ENCODE results near the gene ZSWIM8.

ZSWIM8 gene

GRCh38 chr10:73797324-73798025 lies 12.1 kb downstream of the ZSWIM8 start:
- DNase-seq = no peak

GRCh38 chr10:73798087-73798486 lies 12.7 kb downstream of the ZSWIM8 start:
- no peak for DNase-seq

DNA sequence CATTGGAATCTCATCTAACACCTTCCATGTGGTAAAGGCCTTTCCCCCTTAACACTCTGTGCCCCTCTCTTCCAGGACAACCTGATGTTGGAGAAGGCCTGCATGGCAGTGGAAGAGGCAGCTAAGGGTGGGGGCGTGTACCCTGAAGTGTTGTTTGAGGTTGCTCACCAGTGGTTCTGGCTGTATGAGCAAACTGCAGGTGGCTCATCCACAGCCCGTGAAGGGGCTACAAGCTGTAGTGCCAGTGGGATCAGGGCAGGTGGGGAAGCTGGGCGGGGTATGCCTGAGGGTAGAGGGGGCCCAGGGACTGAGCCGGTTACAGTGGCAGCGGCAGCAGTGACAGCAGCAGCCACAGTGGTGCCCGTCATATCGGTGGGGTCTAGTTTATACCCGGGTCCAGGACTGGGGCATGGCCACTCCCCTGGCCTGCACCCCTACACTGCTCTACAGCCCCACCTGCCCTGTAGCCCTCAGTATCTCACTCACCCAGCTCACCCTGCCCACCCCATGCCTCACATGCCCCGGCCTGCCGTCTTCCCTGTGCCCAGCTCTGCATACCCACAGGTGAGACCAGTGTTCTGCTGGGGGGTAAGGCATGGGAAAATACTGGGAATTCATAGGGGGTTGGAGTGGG lies 13.6 kb downstream of the ZSWIM8 start:
- no peak for DNase-seq

GRCh38 chr10:73799899-73800559 lies 14.6 kb downstream of the ZSWIM8 start:
- no peak for DNase-seq

DNA sequence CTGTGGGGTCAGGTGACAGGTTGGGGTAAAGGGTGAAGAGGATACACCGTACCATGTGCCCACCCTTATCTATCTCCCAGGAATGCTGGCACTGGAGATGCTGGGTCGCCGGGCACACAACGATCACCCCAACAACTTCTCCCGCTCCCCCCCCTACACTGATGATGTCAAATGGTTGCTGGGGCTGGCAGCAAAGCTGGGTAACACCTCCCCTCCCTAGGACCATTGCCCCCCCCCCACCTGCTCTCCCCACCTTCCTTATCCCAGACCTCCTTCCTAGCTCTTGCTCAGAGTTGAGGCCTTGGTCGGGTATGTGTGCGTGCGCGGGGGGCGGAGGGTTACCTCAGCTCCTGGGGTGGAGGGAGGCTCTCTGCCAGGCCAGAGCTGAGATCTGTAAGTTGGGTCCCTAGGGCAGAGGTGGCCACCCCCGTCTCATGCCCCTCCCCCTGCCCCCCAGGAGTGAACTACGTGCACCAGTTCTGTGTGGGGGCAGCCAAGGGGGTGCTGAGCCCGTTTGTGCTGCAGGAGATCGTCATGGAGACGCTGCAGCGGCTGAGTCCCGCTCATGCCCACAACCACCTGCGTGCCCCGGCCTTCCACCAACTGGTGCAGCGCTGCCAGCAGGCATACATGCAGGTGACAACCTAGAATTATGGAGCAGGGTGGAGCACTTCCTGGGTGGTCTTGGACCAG lies 15.3 kb downstream of the ZSWIM8 start:
- no peak for DNase-seq

DNA sequence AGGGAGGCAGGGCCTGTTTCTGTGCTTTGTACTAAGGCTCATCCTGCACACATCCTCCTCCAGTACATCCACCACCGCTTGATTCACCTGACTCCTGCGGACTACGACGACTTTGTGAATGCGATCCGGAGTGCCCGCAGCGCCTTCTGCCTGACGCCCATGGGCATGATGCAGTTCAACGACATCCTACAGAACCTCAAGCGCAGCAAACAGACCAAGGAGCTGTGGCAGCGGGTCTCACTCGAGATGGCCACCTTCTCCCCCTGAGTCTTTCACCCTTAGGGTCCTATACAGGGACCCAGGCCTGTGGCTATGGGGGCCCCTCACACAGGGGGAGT lies 15.8 kb downstream of the ZSWIM8 start:
- no peak for DNase-seq

GRCh38 chr10:73802276-73802991 lies 17.0 kb downstream of the ZSWIM8 start:
- no peak for DNase-seq

- DNase-seq = no peak
These were observed 18.4 kb downstream of the ZSWIM8 start for GRCh38 chr10:73803680-73804286.

- no peak for DNase-seq
These were observed 21.0 kb downstream of the ZSWIM8 start for GRCh38 chr10:73806176-73806950.

GRCh38 chr10:73807471-73807870 lies 22.1 kb downstream of the ZSWIM8 start:
- DNase-seq = no peak

GRCh38 chr10:73808021-73808815 lies 22.8 kb downstream of the ZSWIM8 start:
- DNase-seq = no peak

GRCh38 chr10:73809061-73809818 lies 23.8 kb downstream of the ZSWIM8 start:
- no peak for DNase-seq

DNA sequence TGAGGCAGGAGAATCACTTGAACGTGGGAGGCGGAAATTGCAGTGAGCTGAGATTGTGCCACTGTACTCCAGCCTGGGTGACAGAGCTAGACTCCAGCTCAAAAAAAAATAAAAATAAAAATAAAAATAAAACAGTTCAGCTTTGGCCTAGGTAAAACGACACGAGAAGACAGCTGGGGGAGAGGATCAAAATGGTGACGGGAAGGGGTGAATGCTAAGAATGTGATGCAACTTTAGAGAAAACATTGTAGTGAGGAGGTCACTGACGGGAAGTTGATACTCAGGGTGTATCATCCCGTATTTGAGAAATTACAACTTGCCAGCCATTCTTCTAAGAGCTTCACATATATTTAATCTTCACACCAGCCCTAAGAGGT lies 24.9 kb downstream of the ZSWIM8 start:
- no peak for DNase-seq

DNA sequence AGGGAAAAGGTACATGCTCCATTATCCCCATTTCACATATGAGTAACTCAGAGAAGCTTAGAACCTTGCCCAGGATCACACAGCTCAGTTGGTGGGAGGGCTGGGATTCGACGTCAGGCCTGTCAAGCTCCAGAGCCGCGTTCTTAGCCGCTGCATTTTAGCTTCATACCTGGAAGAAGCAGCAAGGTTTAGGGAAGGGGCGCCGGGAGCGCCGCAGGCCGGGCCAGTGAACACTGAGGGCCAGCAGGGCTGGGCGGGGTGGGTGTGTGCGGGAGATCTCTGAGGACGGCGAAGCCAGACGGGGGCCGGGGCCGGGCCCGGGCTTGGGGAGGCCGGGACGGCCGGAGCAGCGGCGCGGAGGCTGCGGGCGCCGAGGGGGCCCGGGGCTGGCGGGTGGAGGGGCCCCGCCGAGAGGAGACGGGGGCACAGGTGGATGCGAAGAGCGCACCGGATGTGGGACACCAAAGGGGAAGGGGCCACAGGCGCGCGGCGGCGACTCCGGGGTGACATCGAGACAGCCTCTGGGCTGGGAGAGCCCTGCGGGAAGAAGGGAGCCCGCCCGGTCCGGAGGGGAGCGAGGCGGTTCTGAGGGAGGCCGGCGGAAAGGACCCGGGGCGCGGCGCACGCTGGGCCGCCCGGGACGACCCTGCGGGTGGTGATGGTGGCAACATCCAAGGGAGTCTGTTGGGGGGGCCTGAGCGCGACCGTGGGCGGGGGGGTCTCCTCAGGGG lies 25.5 kb downstream of the ZSWIM8 start:
- no peak for DNase-seq

DNA sequence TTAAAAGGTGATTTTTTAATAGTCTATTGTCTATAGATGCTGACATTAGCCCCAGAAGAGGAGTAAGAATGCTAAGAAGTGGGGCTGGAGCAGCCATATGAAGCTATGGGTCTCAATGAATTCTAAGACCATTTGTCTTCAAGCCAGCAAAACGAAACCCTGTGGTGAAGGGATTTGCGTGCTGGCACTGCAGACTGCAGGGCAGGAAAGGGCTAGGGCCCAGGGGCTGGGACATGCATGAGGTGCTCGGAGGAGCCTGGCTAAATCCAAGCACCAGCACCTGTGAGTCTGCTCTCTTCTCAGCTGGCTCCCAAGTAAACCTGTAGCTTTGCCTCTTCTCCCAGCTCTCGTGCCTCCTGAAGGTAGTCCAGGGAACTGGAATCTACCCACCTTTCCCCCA lies 27.3 kb downstream of the ZSWIM8 start:
- DNase-seq = no peak

DNA sequence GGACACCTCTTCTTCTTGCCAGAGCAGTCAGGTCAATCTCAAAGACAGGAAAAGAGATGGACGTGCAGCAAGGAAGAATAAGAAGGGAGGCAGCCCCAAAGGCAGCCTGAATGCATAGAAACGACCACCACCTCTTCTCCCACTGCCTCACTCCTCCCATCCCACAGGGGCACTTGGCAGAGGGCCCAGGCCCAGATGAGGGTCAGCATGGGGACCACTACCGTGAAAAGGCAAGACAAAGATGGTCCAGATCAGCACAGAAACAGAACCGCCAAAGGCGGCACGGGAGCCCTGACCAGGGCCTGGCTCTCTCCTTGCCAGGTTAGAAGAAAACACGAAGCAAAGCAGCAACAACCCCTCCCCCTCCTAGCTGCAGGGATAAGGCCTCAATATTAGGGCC lies 27.9 kb downstream of the ZSWIM8 start:
- no peak for DNase-seq

DNA sequence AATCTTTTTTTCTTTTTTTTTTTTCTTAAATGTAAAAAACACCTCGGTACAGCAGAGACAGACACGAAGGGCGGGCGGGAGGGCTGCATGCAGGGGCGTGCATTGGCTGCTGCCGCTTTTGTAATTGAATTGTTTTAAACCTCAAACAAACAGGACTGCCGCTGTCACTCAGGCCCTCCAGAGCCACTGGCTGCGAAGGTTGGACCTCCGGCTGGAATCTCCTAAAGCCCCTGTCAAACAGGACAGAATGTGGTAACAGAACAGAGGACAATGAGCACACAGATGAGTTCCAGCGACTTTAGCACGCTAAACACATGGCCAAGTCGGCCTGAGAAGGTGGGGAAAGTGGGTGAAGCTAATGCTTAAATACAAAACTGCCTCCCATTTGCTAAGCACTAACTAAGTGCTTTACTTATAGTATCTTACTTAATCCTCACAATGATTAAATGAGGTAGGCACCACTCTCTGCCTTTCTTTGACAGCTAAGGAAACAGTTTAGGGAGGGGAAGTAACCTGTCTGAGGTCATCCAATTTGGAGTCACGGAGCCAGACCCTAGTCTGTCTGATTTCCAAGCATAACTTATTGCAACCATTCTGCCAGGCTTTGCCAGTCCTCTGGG lies 29.0 kb downstream of the ZSWIM8 start:
- DNase-seq = no peak

DNA sequence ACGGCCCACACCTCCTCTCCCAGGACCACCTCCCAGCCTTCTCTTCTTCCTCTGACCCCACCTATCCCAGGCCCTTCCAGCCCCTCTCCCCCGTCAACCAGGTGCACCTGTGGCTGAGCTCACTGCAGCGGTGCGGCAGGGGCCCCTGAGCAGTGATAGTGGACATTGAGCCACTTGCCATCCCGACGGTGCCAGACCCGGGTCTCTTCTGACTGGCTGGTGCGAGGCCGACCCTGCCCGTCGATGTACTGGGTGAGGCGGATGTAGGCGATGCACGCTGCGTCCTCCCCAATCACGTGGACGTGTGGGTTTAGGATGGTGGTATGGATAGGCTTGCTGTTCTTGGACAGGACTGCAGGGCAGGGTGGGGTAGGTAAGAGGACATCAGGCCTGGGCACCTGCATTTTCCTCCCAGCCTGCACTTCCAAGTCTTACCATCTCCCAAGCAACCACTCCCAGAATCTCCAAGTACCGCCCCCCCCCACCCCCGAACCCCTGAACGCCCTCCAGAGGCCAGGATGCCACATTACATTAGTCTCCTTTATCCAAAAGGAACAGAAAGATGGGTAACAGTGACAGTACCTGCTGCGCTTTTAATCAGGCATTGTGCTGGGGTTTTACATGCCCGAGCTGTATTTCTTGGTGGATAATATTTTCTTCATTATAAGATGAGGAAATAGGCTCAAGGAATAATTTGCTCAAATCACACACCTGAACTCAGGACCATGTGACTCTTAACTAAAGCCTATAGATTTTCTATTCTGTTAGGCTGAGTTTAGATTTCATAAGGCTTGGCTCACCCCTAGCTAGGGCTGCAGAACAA lies 29.7 kb downstream of the ZSWIM8 start:
- no peak for DNase-seq
